IMR-90 (cell line): ENCODE data around the gene GSTP1. TPM values are rescaled to one million over a fixed set of nuclear protein-coding genes. Genes with fewer than 3 reads are reported as not detected.
A peak's percentile ranks its signal among the peaks of the same experiment; 100 is the strongest.

ENCODE experiments used
- ATAC-seq: fragments of 200-7000 bp; cut with Tn5 transposase; 2 replicates; pipeline ENCODE4 v1.9.1; 2020; ENCODE audit warnings: low read depth, mild to moderate bottlenecking, moderate library complexity
- BruUV-seq: library from RNA; stranded (reverse); fragments of 400-500 nt; replicated peaks from 2 replicates; lab custom pipeline; 2021; lab: Mats Ljungman, UMichigan
- CTCF ChIA-PET: fragments of 300-600 bp; formaldehyde crosslinking; extraction: SDS; loops from one replicate; lab custom pipeline; 2021; ENCODE audit warnings: antibody characterized with exemption; lab: Yijun Ruan, JAX
- POLR2A ChIA-PET: fragments of 300-600 bp; sonication (Branson Sonifier 250); formaldehyde crosslinking; loops from one replicate; lab custom pipeline; 2022; ENCODE audit warnings: antibody characterized with exemption; ENCODE audit not compliant: unreplicated experiment; lab: Charles Lee
- DNase-seq: peaks from one replicate; pipeline ENCODE4 v3.0.0; 2013
- H2AFZ ChIP-seq: replicated peaks from 2 replicates; pipeline ENCODE3; 2013; ENCODE audit warnings: low read length, mild to moderate bottlenecking; ENCODE audit not compliant: poor library complexity
- H2AK5ac ChIP-seq: 2 replicates; pipeline ENCODE4 v1.6.1; 2013; ENCODE audit warnings: low read depth, low read length, inconsistent platforms
- H2AK9ac ChIP-seq: replicated peaks from 2 replicates; pipeline ENCODE3; 2013; ENCODE audit warnings: mild to moderate bottlenecking, low read depth, low read length, moderate library complexity; ENCODE audit not compliant: poor library complexity
- H2BK120ac ChIP-seq: 2 replicates; pipeline ENCODE4 v1.6.1; 2013; ENCODE audit warnings: low read depth, low read length, inconsistent platforms
- H2BK15ac ChIP-seq: 3 replicates; pipeline ENCODE4 v1.6.1; 2013; ENCODE audit warnings: low read depth, low read length, inconsistent platforms
- H2BK20ac ChIP-seq: 2 replicates; pipeline ENCODE4 v1.6.1; 2013; ENCODE audit warnings: low read depth, mild to moderate bottlenecking, inconsistent platforms, low read length, moderate library complexity
- H2BK5ac ChIP-seq: 2 replicates; pipeline ENCODE4 v1.6.1; 2013; ENCODE audit warnings: mild to moderate bottlenecking, low read depth, low read length, inconsistent platforms; ENCODE audit not compliant: poor library complexity, severe bottlenecking
- H3K14ac ChIP-seq: replicated peaks from 2 replicates; pipeline ENCODE4 v1.6.1; 2013; ENCODE audit warnings: low read depth, low read length, inconsistent platforms
- H3K18ac ChIP-seq: 2 replicates; pipeline ENCODE4 v1.6.1; 2013; ENCODE audit warnings: low read depth, low read length, control low read depth
- H3K23ac ChIP-seq: 2 replicates; pipeline ENCODE4 v1.6.1; 2013; ENCODE audit warnings: low read depth, low read length, inconsistent platforms
- H3K27ac ChIP-seq: 2 replicates; pipeline ENCODE4 v1.5.1; 2013; ENCODE audit warnings: mild to moderate bottlenecking, control low read depth, low read length; ENCODE audit not compliant: insufficient read depth
- H3K27me3 ChIP-seq: 2 replicates; pipeline ENCODE4 v1.6.1; 2013; ENCODE audit warnings: low read length; ENCODE audit not compliant: control insufficient read depth, insufficient read depth
- H3K36me3 ChIP-seq: 2 replicates; pipeline ENCODE4 v1.6.1; 2013; ENCODE audit warnings: low read length, mixed read lengths; ENCODE audit not compliant: control insufficient read depth, insufficient read depth
- H3K4ac ChIP-seq: 2 replicates; pipeline ENCODE4 v1.6.1; 2013; ENCODE audit warnings: low read depth, low read length, inconsistent platforms
- H3K4me1 ChIP-seq: 2 replicates; pipeline ENCODE4 v1.6.1; 2013; ENCODE audit warnings: low read length, mixed read lengths; ENCODE audit not compliant: control insufficient read depth, insufficient read depth
- H3K4me2 ChIP-seq: 2 replicates; pipeline ENCODE4 v1.6.1; 2013; ENCODE audit warnings: low read depth, mild to moderate bottlenecking, control low read depth, low read length, moderate library complexity
- H3K4me3 ChIP-seq: 2 replicates; pipeline ENCODE4 v1.5.1; 2013; ENCODE audit warnings: low read depth, mild to moderate bottlenecking, control low read depth, low read length, moderate library complexity; ENCODE audit not compliant: insufficient read depth
- H3K56ac ChIP-seq: 2 replicates; pipeline ENCODE4 v1.6.1; 2013; ENCODE audit warnings: low read length, inconsistent platforms; ENCODE audit not compliant: insufficient read depth; ENCODE audit errors: extremely low read depth
- H3K79me1 ChIP-seq, 2 experiments: 2 replicates each; pipeline ENCODE4 v1.6.1; 2013; ENCODE audit warnings: low read length in 2 of 2, inconsistent platforms in 1 of 2, low read depth in 1 of 2
- H3K9ac ChIP-seq: 2 replicates; pipeline ENCODE4 v1.6.1; 2013; ENCODE audit warnings: low read depth, low read length, control low read depth
- H3K9me1 ChIP-seq: 2 replicates; pipeline ENCODE4 v1.6.1; 2013; ENCODE audit warnings: low read length, inconsistent platforms; ENCODE audit not compliant: insufficient read depth
- H3K9me3 ChIP-seq: 2 replicates; pipeline ENCODE4 v1.6.1; 2013; ENCODE audit warnings: low read length; ENCODE audit not compliant: control insufficient read depth, insufficient read depth
- H4K20me1 ChIP-seq: 2 replicates; pipeline ENCODE4 v1.6.1; 2013; ENCODE audit warnings: low read length, inconsistent platforms; ENCODE audit not compliant: insufficient read depth
- H4K5ac ChIP-seq: 2 replicates; pipeline ENCODE4 v1.6.1; 2013; ENCODE audit warnings: mild to moderate bottlenecking, low read depth, low read length, control low read depth
- H4K8ac ChIP-seq, 2 experiments: 2 replicates each; pipeline ENCODE4 v1.6.1; 2013; ENCODE audit warnings: low read depth in 2 of 2, low read length in 2 of 2, control low read depth in 1 of 2, inconsistent platforms in 1 of 2
- H4K91ac ChIP-seq: 2 replicates; pipeline ENCODE4 v1.6.1; 2013; ENCODE audit warnings: low read depth, low read length, inconsistent platforms; ENCODE audit not compliant: insufficient read depth
- FOS ChIP-seq: fragments of 150-350 bp; IDR thresholded peaks from 2 replicates; pipeline ENCODE4 v1.6.1; 2016; ENCODE audit warnings: low read depth, low read length
- WGBS, 2 experiments: methylation state at CpG; one replicate each; pipeline versions ENCODE4 v1.1.5 to v1.1.7; 2013; ENCODE audit warnings: missing lambda C conversion rate in 2 of 2; ENCODE audit not compliant: insufficient read length in 1 of 2; ENCODE audit errors: extremely low coverage in 2 of 2; 5-methylcytosine and 5-hydroxymethylcytosine counted together
- dilution Hi-C: fragments of 300-500 bp; cut with HindIII; formaldehyde crosslinking; loops from one replicate; pipeline ENCODE4 v1.14.3; 2018; ENCODE audit warnings: low sequenced_read_pairs; ENCODE audit not compliant: unreplicated experiment
- in situ Hi-C: fragments of 300-500 bp; cut with MboI; formaldehyde crosslinking; loops from 3 replicates; pipeline ENCODE4 v1.14.3; 2019; ENCODE audit warnings: low sequenced_read_pairs, inconsistent platforms, mixed read lengths
- intact Hi-C: fragments of 100-400 bp; cut with micrococcal nuclease; formaldehyde crosslinking; loops from 2 replicates; pipeline ENCODE4 v1.10.0; 2022
- polyA plus RNA-seq, 3 experiments: library from polyadenylated mRNA; depleted of rRNA; stranded (reverse); fragments of >200 nt; gene quantifications; 2 replicates each; pipeline ENCODE4 v1.2.3, GENCODE V29; 2012; ENCODE audit warnings: low replicate concordance in 1 of 3
- total RNA-seq: library from RNA; depleted of rRNA; stranded (reverse); fragments of >200 nt; gene quantifications from 2 replicates; pipeline ENCODE4 v1.2.3, GENCODE V29; 2012

Gene GSTP1
- total and polyA plus RNA-seq, 2 of the 4 experiments (the other 2 are of a cell fraction), result 947 to 1,539 TPM

DNA sequence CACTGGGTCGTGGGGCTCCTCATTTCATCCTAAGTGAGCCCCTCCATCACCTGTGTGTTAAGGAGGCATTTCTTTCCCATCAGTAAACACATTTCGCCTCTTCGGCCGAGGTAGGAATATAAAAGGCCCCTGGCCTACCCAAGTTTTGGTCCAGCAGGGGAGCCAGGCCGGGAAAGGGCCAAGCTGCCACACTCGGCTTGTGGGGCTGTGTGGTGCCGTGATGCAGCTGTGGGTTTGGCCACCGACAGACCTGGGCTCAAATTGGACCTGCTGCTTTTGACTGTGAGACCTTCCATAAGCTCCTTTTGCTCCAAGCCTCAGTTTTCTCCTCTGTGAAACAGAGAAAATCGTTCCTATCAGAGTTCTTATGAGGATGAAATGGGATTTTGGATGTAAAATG is 23.9 kb downstream of the GSTP1 start:
- ATAC-seq, result no peak
- peak overlapping the region; percentile 82 for H3K9ac ChIP-seq
- no peak overlapping the region for H2BK120ac ChIP-seq
- no peak overlapping the region for H2BK5ac ChIP-seq
- no peak for DNase-seq
- peak overlapping the region; percentile 88 for H3K4ac ChIP-seq
- WGBS, 2 experiments, result no CpG with 5 or more reads among the region's 9 CpGs
- peak overlapping the region; percentile 97 for H3K4me2 ChIP-seq
- dilution Hi-C loops (no loop called here), intact Hi-C loops (no loop called here), in situ Hi-C loops (no loop called here)
- peak overlapping the region; percentile 11 for H2AK5ac ChIP-seq
- peaks cover 29% of the 10 kb centered on the region for H3K36me3 ChIP-seq
- H3K56ac ChIP-seq, result no peak overlapping the region
- peaks cover 2% of the 10 kb centered on the region; the same call in 1 of the 2 replicates for H3K27me3 ChIP-seq
- H2BK20ac ChIP-seq, result no peak overlapping the region
- no peak overlapping the region for H3K18ac ChIP-seq
- no peaks in the 10 kb centered on the region for H3K9me1 ChIP-seq
- ChIA-PET POLR2A (no interaction called here), CTCF (no interaction called here)
- no TSS peak for BruUV-seq
- TF ChIP-seq FOS, result no peak
- H4K91ac ChIP-seq, result no peak overlapping the region
- no peaks in the 10 kb centered on the region for H4K20me1 ChIP-seq
- no peak overlapping the region for H3K14ac ChIP-seq
- peak overlapping the region; percentile 91 for H3K4me3 ChIP-seq
- peak overlapping the region; percentile 82 for H4K5ac ChIP-seq
- peak overlapping the region; percentile 86 to 94 for H4K8ac ChIP-seq
- peaks cover 18 to 22% of the 10 kb centered on the region in 2 experiments for H3K79me1 ChIP-seq
- peak overlapping the region; percentile 93 for H2AK9ac ChIP-seq
- no peak overlapping the region for H3K23ac ChIP-seq
- peaks cover 6% of the 10 kb centered on the region; the same call in 1 of the 2 replicates for H3K4me1 ChIP-seq
- peak overlapping the region; percentile 69 for H3K27ac ChIP-seq
- H2AFZ ChIP-seq, result peak overlapping the region; percentile 96
- no peak overlapping the region for H2BK15ac ChIP-seq
- H3K9me3 ChIP-seq, result 0 out of 2 replicates have a peak, but pooled peaks cover 4% of the 10 kb centered on the region
